GM12865 (cell line): ENCODE results near the gene LHFPL3.

Experiments used
- DNase-seq: peaks from one replicate; pipeline ENCODE4 v3.0.0; 2010; ENCODE audit warnings: low read depth
- H3K4me3 ChIP-seq: 2 replicates; pipeline ENCODE4 v1.5.1; 2011; ENCODE audit warnings: mild to moderate bottlenecking, low read depth, low read length, control low read depth
- TF ChIP-seq, protein P1 (sequence below): IDR thresholded peaks from 2 replicates; pipeline ENCODE4 v1.5.1; 2011; ENCODE audit warnings: low read length, control low read depth, low read depth, inconsistent platforms; ENCODE audit not compliant: insufficient read depth; ENCODE audit errors: missing control alignments

The LHFPL3 gene

DNA sequence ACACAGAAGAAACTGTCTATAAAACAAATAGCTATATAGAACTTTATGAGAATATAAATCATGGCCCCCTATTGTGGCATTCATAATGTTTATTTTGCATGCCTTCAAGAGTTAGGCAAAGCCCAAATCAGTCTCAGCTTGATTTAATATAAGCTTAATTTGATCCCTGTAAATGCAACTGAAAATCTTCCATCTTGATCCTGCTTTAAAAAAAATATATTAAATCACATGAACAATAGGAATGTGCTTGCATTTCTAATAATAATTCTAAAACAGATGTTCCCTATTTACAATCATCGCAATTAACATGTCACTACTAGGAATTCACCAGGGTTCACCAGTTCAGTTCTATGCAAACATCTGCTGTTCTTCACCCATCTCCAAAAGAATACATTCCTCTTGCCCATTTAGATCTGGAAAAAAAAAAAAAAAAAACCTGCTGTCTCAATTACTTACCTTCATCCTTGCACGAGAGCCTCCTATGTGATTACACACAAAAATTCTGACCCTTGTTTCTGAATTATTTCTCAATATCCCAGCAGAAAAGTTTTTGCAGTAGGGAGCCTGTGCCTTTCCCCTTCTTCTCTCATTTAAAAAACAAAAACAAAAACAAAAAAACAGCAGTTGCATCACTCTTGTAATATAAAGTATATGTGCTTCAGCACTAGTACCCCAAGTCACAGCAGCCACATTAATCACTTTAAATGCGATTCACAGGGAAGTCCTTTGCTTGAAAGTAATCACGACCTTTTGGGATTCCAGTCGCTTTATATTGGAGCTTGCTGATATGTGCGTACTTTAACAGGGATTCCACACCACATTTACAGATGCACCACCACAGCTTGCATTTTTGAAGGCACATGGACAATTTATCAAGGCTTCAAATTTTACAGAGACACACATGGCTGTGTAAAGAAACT lies 490.8 kb downstream of the LHFPL3 start:
- TF ChIP-seq, protein P1, sequence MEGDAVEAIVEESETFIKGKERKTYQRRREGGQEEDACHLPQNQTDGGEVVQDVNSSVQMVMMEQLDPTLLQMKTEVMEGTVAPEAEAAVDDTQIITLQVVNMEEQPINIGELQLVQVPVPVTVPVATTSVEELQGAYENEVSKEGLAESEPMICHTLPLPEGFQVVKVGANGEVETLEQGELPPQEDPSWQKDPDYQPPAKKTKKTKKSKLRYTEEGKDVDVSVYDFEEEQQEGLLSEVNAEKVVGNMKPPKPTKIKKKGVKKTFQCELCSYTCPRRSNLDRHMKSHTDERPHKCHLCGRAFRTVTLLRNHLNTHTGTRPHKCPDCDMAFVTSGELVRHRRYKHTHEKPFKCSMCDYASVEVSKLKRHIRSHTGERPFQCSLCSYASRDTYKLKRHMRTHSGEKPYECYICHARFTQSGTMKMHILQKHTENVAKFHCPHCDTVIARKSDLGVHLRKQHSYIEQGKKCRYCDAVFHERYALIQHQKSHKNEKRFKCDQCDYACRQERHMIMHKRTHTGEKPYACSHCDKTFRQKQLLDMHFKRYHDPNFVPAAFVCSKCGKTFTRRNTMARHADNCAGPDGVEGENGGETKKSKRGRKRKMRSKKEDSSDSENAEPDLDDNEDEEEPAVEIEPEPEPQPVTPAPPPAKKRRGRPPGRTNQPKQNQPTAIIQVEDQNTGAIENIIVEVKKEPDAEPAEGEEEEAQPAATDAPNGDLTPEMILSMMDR = no peak
- H3K4me3 ChIP-seq = no peak overlapping the region
- no peak for DNase-seq

DNA sequence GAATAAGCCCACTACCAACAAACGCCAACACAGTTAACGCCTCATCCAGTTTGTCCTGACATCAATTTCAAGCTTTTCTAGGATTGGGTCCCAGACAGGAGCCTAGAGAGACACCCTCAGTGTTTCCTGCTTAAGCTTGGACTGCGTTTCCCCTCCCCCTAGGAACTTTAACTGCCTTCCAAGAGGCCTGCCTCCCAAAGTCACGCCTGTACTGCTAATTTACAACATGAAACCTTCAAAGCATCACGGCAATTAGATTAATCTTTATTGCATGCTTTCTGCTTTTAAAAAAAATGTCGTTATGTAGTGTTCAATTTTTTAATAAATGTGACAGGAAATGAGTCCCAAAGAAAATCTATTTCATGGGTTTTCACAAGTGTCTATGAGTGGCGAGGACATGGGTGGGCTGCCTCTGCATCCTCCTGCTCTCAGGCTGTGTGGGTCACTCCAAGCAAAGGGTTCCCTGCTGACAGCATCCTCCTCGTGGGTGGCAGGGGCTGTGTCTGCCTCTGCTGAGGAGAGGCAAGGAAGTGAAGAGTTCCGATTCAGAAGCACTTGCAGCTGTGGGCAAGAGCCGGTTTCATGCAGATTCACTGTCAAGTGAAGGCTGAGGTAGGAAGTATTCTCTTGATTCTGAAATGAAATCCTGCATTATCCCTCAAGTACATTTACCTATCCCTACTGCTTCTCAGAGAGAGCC lies 492.6 kb downstream of the LHFPL3 start:
- TF ChIP-seq, protein P1 = no peak
- no peak overlapping the region for H3K4me3 ChIP-seq
- DNase-seq = no peak

DNA sequence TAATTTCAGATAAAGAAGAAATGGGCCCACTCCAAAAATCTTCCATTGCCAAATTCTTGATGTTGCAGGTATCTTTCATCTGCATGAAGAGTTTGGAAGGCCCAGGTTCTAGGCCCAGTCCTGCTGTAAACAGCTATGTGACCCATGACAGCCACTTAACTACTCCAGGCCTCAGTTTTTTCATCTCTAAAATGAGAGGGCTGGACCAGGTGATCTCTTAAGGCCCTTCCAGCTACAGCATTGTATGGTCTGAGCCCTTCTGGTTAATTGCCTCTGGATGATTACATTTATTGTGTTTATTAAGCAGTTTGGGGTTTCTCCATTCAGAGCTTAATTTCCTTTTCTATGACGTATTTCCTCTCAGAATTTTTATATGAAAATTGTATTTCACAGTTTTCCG lies 494.8 kb downstream of the LHFPL3 start:
- DNase-seq = no peak

DNA sequence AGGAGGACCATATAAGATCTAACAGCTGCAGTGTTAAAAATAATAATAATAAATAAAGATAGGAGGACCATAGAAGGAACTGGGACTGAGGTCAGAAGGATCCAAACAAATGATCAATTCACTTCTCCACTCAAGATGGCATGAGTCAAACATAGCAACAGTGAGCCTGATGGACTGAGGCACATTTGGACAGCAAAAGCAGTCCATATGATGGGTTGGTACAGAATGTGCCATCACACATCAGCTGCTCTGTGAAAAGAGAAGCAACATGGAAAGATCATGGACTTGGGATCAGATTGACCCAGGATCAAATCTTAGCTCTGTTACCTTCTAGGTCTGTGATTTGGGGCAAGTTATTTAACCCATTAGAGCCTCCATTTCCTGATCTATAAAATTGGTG lies 496.7 kb downstream of the LHFPL3 start:
- H3K4me3 ChIP-seq = no peak overlapping the region
- no peak for DNase-seq
- TF ChIP-seq, protein P1 = no peak

More for the DNA sequence above, 494.8 kb downstream of the LHFPL3 start:
- TF ChIP-seq, protein P1 = no peak
- H3K4me3 ChIP-seq = no peak overlapping the region

DNA sequence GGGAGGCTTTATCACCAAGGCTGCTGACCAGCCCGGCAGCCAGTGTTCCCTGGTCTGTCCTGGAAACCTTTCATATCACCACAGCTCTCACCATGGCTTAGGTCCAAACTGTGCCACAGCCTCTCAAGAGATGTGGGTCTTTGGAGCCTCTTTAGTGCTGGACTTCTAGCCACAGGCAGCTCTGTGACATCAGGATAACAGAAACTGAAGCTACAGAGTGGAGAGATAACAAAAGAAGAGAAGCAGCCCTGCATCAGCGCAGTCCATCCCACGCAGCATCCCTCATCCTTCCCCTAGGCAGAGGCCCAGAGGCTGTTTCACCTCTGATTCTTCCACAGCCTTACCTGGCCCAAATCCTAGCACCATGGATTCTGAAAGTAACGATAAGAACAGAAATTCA lies 497.7 kb downstream of the LHFPL3 start:
- TF ChIP-seq, protein P1 = no peak
- no peak for DNase-seq
- H3K4me3 ChIP-seq = no peak overlapping the region

DNA sequence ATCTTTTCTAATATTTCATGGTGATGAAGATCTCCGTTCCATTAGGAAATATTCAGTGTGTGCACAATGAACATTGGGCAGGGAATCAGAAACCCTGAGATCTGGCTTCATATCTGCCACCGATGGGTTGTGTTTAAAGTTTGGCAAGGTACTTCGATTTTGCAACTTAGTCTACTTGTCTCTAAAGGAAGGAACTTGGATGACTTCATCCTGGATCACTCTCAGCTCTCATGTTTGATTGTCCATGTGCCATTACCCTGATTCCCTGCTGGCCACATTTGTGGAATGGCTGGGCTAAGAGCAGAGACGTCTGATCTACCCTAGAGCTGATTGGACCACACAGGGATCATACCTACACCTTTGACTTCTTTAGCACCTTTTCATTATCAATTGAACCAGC lies 508.6 kb downstream of the LHFPL3 start:
- TF ChIP-seq, protein P1 = no peak
- no peak overlapping the region for H3K4me3 ChIP-seq
- DNase-seq = no peak
